Adrenal gland (tissue), 12 donors: ENCODE measurements around the gene RPL7A. TPM values are rescaled to one million over a fixed set of nuclear protein-coding genes. Genes with fewer than 3 reads are reported as not detected.
A peak's percentile ranks its signal among the peaks of the same experiment; 100 is the strongest.

Experiments used
- DNase-seq, 7 donors: peaks; one replicate each; pipeline ENCODE4 v3.0.0-alpha.2; 2019 to 2020
- H3K27ac ChIP-seq, 5 donors: fragments of 200-600 bp; sonication (generic) in 4 of 5; 1 replicate in 3 of 5; 2 replicates in 2 of 5; pipeline versions ENCODE4 v1.5.1 to v1.8.0; 2016 to 2020; ENCODE audit warnings: mild to moderate bottlenecking in 1 of 5
- H3K27me3 ChIP-seq: fragments of 200-600 bp; 2 replicates; pipeline ENCODE4 v1.8.0; 2021
- H3K36me3 ChIP-seq, 2 donors: fragments of 200-600 bp; replicated peaks in 1 of 2; 1 replicate in 1 of 2; 2 replicates in 1 of 2; pipeline versions ENCODE4 v1.5.1 to v1.8.0; 2018 to 2022
- H3K4me1 ChIP-seq, 2 donors: fragments of 200-600 bp; replicated peaks in 1 of 2; 1 replicate in 1 of 2; 2 replicates in 1 of 2; pipeline versions ENCODE4 v1.5.1 to v1.8.0; 2018 to 2021
- H3K4me3 ChIP-seq, 4 donors: fragments of 200-600 bp; sonication (generic) in 3 of 4; one replicate each; pipeline ENCODE4 v1.5.1; 2016 to 2018
- H3K9me3 ChIP-seq, 3 donors: fragments of 200-600 bp; sonication (generic) in 1 of 3; replicated peaks in 1 of 3; 1 replicate in 2 of 3; 2 replicates in 1 of 3; pipeline versions ENCODE4 v1.5.1 to v1.8.0; 2016 to 2021
- CTCF ChIP-seq, 6 experiments: fragments of 450-650 bp in 4 of 6; fragments of 200-600 bp in 2 of 6; sonication (generic) in 1 of 6; IDR thresholded peaks; 1 replicate in 5 of 6; 2 replicates in 1 of 6; pipeline versions ENCODE4 v1.5.1 to v1.8.0; 2016 to 2021; ENCODE audit warnings: antibody characterized with exemption in 6 of 6, mild to moderate bottlenecking in 2 of 6, moderate library complexity in 1 of 6
- POLR2A ChIP-seq, 2 donors: fragments of 450-650 bp; IDR thresholded peaks; one replicate each; pipeline ENCODE4 v1.6.1; 2017; ENCODE audit warnings: antibody characterized with exemption in 2 of 2, mild to moderate bottlenecking in 2 of 2, moderate library complexity in 1 of 2
- WGBS, 4 donors: extraction: QIAGEN DNeasy Blood & Tissue Kit in 2 of 4; methylation state at CpG; one replicate each; pipeline versions ENCODE4 v1.1.5 to v1.1.7; 2013 to 2017; 5-methylcytosine and 5-hydroxymethylcytosine counted together
- intact Hi-C, 2 donors: fragments of 100-400 bp; cut with DNase I; formaldehyde crosslinking; loops; one replicate each; pipeline versions ENCODE4 v1.14.1 to v1.15.0; 2022 to 2023
- polyA plus RNA-seq, 3 donors: library from polyadenylated mRNA; stranded (reverse); fragments of 200-250 nt in 2 of 3; fragments of 350-450 nt in 1 of 3; fragmentation: Illumina TruSeq in 1 of 3; extraction: RNeasy Lipid Tissue Mini Kit (QIAGEN cat#74804) in 1 of 3; gene quantifications; one replicate each; pipeline ENCODE4 v1.2.3, GENCODE V29; 2013 to 2014
- total RNA-seq, 9 donors: library from RNA; depleted of rRNA in 4 of 9; stranded (reverse); fragments of >200 nt in 4 of 9; fragments of 120-200 nt in 1 of 9; fragmentation: NEBNext Ultra II Directional in 1 of 9; extraction: Animal tissue kit (Norgen Biotek cat#: 25700) in 1 of 9; gene quantifications; one replicate each; pipeline versions ENCODE4 v1.1.0 to v1.2.4, GENCODE V29; 2013 to 2023
- donor health status: healthy with polysubstance abuse.
- donor health status: Bipolar disorder and iron deficiency.
- donor health status: DM: yes; HTN: yes; CAD: no.
- donor health status: DM: no; HTN: no; CAD: no.
- donor health status: DM: no; HTN: no; CAD: no.
- donor health status: DM: yes; HTN: yes; CAD: no.

RPL7A gene
- total and polyA plus RNA-seq, 12 donors = 1,875 to 3,598 (median 2,406) TPM

GRCh38 chr9:133303266-133304157 is 44.5 kb upstream of the RPL7A start:
- no peaks in the 10 kb centered on the region for H3K27me3 ChIP-seq
- H3K27ac ChIP-seq = no peak overlapping the region
- no peaks in the 10 kb centered on the region for H3K4me1 ChIP-seq
- H3K4me3 ChIP-seq = no peak overlapping the region
- H3K9me3 ChIP-seq = no peaks in the 10 kb centered on the region
- H3K36me3 ChIP-seq = no peaks in the 10 kb centered on the region
- TF ChIP-seq CTCF (IDR thresholded peaks at IDR 0.05) (no peak), POLR2A (IDR thresholded peaks at IDR 0.05) (no peak)
- peak in 2 of 7 donors; percentile 4 to 15 for DNase-seq
- intact Hi-C loops = no loop called here
- WGBS, 4 donors = 72 to 84% (median 77%) methylated on average over 18 to 26 of the region's 26 CpGs

GRCh38 chr9:133304158-133304470 is 43.9 kb upstream of the RPL7A start:
- Histone ChIP-seq H3K4me3 (no peak overlapping the region), H3K4me1 (no peaks in the 10 kb centered on the region), H3K27ac (no peak overlapping the region), H3K27me3 (no peaks in the 10 kb centered on the region), H3K36me3 (no peaks in the 10 kb centered on the region), H3K9me3 (no peaks in the 10 kb centered on the region)
- DNase-seq = peak in 2 of 7 donors; percentile 7 to 21
- intact Hi-C loops = no loop called here
- TF ChIP-seq POLR2A (IDR thresholded peaks at IDR 0.05) (no peak), CTCF (IDR thresholded peaks at IDR 0.05) (no peak)
- 67 to 79% (median 72%) methylated on average over 8 to 13 of the region's 13 CpGs for WGBS, 4 donors

GRCh38 chr9:133304477-133305377 is 43.3 kb upstream of the RPL7A start:
- H3K27ac ChIP-seq = no peak overlapping the region
- DNase-seq = peak in 2 of 7 donors; percentile 7 to 39
- peaks cover 2% of the 10 kb centered on the region for H3K27me3 ChIP-seq
- TF ChIP-seq CTCF (IDR thresholded peaks at IDR 0.05) = no peak
- TF ChIP-seq POLR2A (IDR thresholded peaks at IDR 0.05) = no peak
- H3K9me3 ChIP-seq = no peaks in the 10 kb centered on the region
- intact Hi-C loops = no loop called here
- no peaks in the 10 kb centered on the region for H3K36me3 ChIP-seq
- H3K4me3 ChIP-seq = no peak overlapping the region
- WGBS, 4 donors = 83 to 88% (median 87%) methylated on average over 21 to 38 of the region's 38 CpGs
- H3K4me1 ChIP-seq = no peaks in the 10 kb centered on the region

- peak in 2 of 7 donors; percentile 4 to 29 for DNase-seq
- H3K36me3 ChIP-seq = no peaks in the 10 kb centered on the region
- 74 to 88% (median 83%) methylated on average over 16 to 23 of the region's 23 CpGs for whole genome bisulfite sequencing, 4 donors
- TF ChIP-seq CTCF (IDR thresholded peaks at IDR 0.05) (no peak), POLR2A (IDR thresholded peaks at IDR 0.05) (no peak)
- no peak overlapping the region for H3K27ac ChIP-seq
- peaks cover 6% of the 10 kb centered on the region for H3K27me3 ChIP-seq
- no peaks in the 10 kb centered on the region for H3K4me1 ChIP-seq
- no peak overlapping the region for H3K4me3 ChIP-seq
- H3K9me3 ChIP-seq = no peaks in the 10 kb centered on the region
- intact Hi-C loops = no loop called here
Measured at GRCh38 chr9:133305731-133306130, 42.3 kb upstream of the RPL7A start.
